COLO668 (cell line): Measurements from ENCODE around the gene MAP2K5.

ENCODE experiments used
- DNase-seq: peaks from one replicate; lab custom pipeline; 2025; ENCODE audit not compliant: unreplicated experiment; lab: John Stamatoyannopoulos, UW

Gene MAP2K5

DNA sequence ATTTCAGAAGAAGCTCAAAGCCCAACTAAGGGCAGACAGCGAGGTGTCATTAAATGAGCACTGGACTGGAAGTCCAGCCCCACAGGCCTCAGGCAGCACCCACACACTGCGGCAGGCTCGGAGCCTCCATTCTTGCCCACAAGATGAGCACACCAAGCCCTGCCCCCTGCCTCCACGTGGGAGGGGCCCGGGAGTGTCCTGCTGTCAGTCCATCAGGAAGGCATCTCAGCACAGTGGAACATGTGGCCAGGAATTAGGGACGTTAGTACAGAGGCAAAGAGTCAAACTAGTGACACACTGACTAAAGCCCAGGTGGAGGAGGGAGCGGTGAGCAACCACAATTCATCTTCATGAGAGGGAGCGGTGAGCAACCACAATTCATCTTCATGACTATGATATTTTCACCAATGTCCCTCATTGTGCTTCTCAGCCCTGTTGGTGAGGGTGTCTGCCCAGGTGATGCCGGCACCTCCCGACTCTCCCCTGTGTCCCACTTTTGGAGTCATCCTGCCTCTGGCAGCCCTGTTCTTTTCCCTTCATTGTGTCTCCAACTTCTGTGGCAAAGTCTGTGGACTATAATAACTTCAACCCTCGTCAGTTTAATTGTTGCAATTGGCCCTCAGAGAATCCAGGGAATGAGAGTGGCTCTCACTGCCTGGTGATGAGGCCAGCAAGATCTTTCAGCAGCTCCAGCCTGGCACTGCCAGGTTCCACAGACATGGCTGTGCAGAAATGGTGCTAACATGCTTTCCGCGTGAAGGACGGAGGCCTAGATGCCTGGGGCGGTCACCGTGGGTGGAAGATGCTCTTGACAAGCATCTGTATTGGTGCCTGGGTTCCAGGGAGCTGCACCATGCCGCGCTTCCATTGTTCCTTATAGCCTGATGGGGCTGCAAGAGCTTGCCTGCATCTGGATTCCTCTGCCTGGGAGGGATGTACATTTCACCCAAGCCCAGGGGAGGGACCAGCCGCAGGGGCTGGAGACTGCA lies 259.7 kb downstream of the MAP2K5 start:
- DNase-seq, result no peak

DNA sequence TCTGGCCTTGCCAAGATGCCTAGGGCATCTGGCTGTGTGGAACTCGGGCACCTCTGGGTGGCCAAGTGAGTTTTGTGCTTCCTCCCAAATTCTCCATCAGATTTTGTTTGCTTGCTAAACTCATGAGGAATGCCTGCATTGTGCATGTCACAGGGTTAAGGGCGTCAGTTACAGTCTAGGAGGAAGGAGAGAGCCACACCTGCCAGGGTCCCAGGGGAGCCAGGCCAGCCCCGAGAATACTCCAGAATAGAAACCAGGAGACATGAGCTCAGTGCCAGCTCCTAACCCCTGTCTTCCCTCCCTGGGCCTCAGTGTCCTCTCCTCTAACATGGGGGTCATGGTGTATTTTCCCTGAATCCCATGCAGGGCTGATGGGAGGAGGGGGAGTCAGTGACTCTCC lies 260.8 kb downstream of the MAP2K5 start:
- DNase-seq, result no peak

DNA sequence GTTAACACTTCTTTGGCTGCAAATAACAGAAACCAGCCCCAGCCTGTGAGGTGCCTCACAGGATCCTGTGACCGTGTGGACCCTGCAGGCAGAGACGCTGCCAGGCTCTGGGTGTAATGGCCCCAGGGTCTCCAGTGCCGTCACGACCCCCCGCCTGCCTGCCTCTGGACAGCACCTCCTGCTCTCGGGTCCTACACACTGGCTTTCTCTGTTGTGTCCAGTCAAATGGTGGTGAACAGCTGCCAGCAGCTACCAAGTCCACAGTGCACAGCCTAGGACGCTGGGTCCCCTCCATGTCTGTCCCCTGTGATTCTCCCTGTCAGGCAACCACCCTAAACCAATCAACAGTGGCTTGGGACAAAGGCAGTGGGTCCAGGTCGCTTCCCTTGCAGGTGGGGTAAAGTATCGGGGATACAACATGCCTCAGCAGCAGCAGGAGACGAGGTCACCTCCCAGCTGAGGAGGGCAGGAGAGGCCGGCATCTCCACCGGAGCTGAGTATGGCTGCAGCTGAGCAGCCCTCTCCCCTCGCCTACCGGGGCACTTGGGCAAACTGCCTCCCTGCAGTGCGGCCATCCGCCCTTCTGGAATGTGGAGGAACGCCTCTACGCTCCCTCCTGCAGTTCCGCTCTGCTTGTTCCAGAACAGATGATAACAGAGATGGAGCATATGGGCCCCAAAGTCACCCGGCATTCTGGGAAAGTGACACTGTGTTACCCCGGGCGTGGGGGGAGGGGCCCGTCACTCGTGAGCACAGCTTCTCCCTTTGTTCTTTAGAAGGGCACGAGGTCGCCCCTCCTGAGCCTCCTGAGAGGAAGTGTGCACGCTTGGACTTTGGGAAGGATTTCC lies 261.7 kb downstream of the MAP2K5 start:
- peak; percentile 28 for DNase-seq

DNA sequence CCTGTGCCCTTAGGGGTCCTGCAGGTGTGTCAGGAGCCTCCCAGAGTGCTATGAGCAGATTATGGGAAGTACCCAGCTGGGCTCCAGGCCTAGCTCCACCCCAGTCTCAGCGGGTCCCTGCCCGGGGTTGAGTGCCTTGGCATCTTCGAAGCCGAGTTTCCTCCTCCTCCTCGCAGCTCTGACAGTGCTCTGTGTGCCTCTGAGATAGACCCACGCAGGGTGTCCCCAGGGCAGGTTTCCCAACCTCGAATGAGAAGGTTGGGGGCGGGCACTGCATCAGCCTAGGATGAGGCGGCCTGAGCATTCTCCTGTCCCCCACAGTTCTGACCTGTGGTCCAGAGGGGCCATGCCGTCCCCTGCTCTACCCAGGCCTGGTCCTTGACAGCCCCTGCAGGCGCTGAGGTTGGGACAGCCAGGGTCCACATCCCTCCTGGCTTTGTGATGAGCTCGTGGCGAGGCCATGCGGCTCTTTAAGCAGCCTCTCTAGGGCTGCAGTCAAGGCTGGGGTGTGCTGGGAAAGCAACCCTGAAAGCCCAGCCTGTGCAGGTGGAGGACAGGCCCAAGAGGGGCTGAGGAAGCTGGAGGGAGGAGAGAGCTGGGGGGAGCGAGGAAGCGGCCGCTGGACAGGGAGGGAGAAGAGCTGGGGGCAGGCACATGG lies 262.6 kb downstream of the MAP2K5 start:
- no peak for DNase-seq

DNA sequence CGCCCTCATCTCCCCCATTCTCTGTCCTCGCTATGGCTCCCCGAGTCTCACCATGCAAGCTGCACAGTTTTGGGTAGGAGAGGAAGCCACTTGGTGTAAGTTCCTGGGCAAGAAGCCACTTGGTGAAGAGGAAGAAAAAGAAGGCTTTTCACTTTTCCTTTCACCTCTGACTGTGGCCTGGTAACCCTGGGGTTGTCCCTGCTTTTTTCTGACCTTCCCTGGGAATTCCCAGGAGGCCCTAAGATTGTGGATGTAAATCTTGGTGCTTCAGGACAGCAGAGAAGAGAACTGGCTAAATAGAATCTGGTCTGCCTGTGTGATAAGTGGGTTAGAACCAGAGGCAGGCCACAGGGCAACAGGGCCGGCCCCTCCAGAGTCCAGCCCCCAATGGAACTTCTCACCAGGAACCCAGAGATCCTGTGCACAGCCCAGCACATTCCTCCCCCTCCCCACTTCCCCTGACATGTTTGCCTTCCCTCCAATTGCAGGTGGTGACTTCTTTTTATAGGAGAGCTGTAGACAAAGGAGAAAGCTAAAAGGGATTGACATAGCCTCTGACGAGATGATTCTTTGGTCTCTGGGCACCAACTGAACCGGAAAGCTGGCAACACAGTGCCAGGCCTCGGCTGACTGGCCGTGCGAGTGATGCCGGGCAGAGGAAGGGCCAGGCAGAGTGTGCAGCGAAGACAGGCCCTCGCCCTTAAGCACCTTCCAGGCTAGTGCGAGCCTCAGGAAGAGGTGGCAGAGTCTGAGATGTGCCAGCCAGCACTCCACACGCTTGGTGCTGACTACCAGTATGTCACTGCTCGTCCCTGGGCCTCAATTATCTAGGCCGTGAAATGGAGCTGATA lies 263.4 kb downstream of the MAP2K5 start:
- DNase-seq, result peak; percentile 61

DNA sequence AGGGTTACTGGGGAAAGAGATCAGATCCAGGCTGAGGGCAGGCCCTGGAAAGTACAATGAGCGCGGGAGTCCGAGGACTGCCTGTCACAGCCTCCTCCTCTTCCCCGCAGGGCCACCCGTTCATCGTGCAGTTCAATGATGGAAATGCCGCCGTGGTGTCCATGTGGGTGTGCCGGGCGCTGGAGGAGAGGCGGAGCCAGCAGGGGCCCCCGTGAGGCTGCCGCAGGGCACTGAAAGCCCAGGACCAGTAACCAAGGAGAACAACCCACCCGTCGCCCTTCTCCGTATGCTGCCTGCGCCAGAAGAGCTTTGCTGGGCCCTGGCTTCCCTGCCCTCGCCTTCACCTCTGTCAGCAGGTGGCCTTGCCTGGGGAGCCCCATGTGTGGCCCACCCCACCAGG lies 264.0 kb downstream of the MAP2K5 start:
- no peak for DNase-seq

DNA sequence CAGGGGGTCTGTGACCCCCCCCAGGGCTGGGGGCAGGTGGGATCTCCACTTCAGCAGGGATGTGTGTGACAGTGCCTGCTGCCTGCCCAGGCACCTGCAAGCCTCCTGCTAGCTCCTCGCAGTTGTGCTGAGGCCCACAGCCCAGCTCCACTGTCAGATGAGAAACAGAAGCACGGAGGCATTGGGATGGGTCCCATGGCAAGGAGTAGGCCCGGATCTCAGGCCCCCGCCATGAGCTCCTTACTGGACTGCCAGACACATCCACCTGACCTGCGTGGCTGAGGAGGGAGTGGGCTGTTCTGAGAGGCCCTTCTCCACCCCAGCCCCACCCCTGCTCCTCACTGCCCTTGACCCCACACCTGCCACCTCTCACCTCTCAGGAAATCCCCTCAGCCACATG lies 264.6 kb downstream of the MAP2K5 start:
- DNase-seq, result no peak

DNA sequence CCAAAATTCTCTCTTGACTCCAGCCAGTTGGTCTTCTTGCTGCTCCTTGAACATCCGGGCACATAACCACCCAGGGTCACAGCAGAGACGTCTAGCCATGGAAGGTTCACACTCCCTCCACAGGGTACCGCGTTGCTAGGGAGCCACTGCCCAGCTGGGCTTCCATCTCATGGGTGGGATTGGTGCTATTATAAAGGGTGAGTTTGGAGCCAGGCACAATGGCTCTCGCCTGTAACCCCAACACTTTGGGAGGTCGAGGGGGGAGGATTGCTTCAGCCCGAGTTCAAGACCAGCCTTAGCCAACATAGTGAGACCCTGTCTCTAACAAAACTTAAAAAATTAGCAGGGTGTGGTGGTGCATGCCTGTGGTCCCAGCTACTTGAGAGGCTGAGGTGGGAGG lies 265.3 kb downstream of the MAP2K5 start:
- no peak for DNase-seq

DNA sequence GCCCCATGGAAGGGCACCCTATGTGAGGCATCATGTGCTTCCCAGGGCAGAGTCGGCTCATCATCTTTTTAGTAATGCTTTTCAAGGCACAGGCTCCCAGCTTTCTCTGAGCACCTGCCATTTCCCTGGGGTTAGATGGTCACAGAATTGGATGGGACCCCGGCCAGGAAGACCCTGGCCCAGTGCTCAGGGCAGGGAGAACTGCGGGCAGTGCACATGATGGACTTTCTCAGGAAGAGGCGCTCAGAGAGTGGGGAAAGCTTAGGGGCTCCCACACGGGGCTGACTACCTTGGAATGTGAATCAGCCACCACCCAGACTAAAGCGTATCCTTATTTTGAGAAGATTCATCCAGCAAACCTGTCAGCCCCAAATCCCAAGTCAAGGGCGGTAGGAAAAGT lies 266.3 kb downstream of the MAP2K5 start:
- DNase-seq, result no peak

DNA sequence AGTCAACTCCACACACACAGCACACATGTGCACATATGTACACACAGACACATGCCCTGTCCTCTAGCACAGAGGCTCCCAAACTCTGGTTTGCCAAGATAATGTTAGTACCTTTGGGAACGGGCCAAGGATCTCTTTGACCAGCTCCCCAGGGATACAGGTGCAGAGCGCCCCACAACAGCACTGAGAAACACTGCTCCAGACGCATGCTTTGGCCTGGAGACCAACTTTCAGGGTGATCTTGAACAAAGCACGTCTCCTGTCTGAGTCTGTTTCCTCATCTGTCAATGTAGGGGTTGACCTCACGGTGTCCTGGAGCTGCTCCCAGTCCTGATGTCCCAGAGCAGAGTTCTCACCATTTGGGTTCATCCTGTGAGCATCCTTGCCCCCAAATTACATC lies 266.9 kb downstream of the MAP2K5 start:
- no peak for DNase-seq

DNA sequence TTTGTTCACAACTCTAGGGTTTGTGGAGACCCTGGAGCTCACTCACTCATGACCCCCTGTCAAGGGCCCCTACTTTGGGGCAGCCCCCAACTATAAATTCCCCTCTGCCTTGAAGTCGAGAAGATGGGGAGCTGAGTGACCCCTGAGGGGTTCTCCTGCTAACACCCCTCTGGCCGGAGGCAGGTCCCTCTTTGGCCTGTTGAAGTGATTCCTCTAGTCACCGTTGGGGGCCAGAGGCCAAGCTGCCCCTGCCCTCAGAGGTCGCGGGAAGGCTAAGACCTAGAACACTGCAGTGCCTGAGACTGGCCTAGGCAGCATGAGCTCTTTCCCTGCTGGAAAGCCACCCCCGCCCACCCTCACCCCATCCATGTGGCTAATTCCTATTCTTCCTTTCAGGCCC lies 267.4 kb downstream of the MAP2K5 start:
- DNase-seq, result no peak

DNA sequence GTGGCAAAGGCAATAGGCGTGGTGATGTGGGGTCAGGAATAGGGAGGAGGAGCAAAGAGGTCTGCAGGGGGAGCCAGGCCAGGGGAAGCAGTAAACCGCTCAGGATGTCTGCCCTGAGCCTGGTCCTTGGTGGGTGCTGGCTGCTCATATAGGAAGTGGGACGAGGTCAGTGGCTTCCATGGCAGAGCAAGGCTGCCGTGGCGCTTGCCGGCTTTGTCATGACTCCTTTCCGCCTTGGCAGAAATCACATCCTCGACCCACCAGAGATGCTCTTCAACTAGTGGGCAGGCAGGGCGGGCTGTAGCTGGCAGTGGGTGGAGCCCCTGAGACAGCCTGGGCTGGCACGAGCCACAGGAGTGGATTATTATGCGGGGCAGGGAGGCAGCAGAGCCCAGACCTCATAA lies 269.7 kb downstream of the MAP2K5 start:
- DNase-seq, result no peak

DNA sequence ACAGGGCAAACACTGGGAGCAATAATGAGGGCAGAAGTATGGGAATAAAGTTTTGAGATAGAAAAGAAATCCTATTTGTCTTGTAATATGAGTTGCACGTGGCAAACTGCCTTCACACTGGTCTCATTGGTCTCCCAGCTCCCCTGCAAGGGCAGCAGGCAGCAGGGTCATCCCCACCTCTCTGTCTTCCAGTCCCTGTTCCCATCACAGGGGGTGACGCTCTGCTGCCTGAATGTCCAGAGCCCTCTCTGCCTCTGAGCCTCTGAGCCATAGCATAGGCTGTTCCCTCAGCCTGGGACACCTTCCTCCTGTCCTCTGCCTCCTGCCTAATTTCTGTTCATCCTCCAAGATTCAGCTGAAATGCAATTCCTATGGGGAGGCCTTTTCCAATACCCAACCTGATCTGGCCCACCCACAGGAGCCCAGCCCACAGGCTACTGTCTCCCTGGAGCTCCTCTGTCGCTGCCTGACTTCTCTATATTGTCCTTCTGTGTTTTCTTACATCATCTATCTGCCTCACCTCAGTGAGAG lies 270.7 kb downstream of the MAP2K5 start:
- DNase-seq, result no peak

DNA sequence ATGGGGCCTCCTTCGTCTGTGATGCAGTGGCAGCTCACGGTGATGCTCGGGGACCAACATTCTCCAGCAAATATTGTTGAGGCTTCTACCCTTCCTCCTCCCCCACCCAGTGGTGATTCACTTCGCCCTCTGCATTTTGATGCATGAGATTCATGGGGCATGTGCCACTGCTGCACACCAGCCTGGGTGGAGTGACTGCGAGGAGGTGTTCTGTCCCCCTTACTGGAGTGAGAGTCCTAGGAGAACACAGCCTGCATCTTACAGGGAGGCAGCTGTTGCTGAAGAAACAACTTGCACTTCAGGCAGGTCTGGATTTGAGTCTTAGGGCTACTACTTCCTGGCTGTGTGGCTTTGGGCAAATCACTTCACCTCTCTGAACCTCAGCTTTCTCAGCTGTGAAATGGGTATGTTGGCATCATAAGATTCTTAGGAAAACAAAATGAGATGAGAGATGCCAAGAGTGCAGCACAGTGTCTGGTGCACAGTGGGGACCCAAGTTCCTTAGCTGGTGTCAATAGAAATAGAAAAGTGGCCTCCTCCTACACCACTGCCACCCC lies 272.6 kb downstream of the MAP2K5 start:
- DNase-seq, result no peak

DNA sequence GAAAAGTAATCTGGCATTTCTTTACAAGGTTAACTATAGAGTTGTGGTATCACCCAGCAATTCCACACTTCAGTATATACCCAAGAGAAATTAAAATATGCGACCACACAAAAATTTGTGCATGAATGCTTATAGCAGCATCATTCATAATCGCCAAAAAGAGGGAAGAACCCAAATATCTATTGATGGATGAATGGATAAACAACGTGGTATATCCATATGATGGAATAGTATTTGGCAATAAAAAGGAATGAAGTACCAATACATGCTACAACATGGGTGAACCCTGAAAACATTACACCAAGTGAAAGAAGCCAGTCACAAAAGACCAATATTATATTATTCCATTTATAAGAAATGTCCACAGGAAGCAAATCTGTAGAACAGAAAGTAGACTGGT lies 274.2 kb downstream of the MAP2K5 start:
- DNase-seq, result no peak

DNA sequence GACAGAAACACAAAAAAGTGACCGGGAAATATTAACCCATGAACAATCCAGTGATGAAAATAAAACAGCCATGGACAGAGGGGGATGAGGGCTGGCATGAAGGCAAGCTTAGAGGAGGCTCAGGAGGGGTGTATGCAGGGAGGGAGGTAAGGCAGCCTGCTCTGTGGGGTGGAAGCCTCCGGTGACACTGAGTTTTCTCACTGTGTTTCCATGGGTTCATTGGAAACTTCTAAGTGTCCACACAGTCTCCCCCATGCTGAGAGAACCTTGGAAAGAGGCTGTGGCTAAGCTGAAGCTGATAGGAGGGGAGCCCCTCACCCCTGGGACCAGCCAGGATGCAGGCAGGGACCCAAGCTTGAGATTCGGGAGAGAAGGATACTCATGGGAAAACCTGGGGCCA lies 276.0 kb downstream of the MAP2K5 start:
- no peak for DNase-seq

DNA sequence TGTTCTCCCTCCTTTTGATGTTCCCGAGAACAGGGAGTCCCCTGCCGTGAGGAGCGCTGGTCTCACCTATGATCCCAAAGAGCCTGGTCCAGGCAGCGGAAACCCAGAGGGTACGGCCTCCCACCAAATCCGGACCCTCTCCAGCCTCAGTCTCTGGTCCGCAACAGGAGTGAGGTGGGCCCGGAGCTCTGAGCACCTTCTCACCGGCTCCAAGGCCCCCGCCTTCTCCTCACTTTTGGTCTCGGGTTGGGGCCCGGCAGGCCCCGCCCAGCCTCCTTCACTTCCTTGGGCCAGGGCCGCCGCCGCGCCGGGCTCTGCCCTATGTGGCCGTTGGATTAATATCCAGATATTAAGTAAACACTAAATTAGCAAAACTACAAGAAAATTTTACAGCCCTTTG lies 277.1 kb downstream of the MAP2K5 start:
- DNase-seq, result no peak

DNA sequence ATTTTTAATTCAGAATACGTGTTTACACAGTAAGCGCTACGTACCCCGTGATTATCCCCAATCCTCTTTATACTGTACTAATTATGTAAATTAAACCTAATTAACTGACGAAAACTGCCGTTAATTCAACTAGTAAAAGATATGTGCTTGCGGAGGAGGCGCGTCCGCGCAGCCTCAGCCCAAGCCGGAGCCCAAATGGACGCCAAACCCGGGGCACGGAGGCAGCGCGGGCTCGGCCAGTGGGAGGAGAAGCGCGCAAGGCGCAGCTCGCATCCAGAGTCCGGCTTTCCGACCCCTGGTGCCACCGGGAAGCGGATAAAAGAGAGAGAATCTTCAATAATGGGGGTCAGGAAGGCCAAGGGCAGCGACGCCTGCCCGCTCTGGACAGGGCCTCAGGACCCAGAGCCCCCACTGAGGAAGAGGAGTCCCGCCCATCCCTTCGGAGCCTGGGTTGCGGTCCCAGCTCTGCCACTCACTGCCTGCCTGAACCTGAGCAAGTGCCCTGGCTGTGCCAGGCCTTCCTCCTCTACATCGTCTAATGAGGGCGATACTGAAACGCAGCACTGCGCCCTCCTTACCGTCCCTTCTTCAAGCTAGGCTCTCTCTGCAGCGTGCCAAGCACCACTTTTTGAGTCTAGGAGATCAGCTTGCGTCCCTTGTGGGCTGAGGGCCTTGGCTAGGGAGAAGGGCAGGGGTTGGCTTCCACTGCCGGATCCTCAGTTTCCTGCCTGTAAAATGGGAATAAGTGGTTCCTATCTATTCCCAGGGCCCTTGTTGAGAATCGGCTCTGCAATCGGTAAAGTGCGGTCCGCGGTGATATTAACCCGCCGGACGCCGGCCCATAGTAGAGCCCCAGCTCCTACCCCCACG lies 277.9 kb downstream of the MAP2K5 start:
- DNase-seq, result no peak
